GM12878 (cell line): ENCODE results near the gene CDR2L. TPM values are rescaled to one million over a fixed set of nuclear protein-coding genes. Genes with fewer than 3 reads are reported as not detected.

ENCODE experiments used
- ATAC-seq: fragments of 200-7000 bp; cut with Tn5 transposase; 3 replicates; pipeline ENCODE4 v1.9.1; 2020; ENCODE audit warnings: mild to moderate bottlenecking, moderate library complexity
- BruUV-seq: library from RNA; stranded (reverse); fragments of 400-500 nt; replicated peaks from 2 replicates; lab custom pipeline; 2021; lab: Mats Ljungman, UMichigan
- CTCF ChIA-PET: fragments of 300-600 bp; sonication (Branson Sonifier 250); formaldehyde crosslinking; extraction: SDS; loops from one replicate; lab custom pipeline; 2021; ENCODE audit warnings: inconsistent platforms; lab: Yijun Ruan, JAX
- POLR2A ChIA-PET: fragments of 350-600 bp; formaldehyde crosslinking; extraction: SDS; loops from one replicate; lab custom pipeline; 2021; ENCODE audit warnings: inconsistent platforms; lab: Charles Lee
- RAD21 ChIA-PET: fragments of 300-600 bp; sonication (Branson Sonifier 250); formaldehyde crosslinking; loops from one replicate; lab custom pipeline; 2023; ENCODE audit warnings: antibody characterized with exemption; ENCODE audit not compliant: unreplicated experiment; lab: Charles Lee
- SMC1A ChIA-PET: fragments of 300-600 bp; sonication (Branson Sonifier 250); formaldehyde crosslinking; loops from one replicate; lab custom pipeline; 2023; ENCODE audit not compliant: unreplicated experiment, uncharacterized antibody; lab: Charles Lee
- DNase-seq: peaks from one replicate; pipeline ENCODE4 v3.0.0-alpha.2; 2011; ENCODE audit warnings: low read depth, low spot score
- FAIRE-seq: peaks from 3 replicates; lab custom pipeline; 2011; peaks lifted over from hg19 to GRCh38; lab: Jason Lieb, UNC
- H2AFZ ChIP-seq: 2 replicates; pipeline ENCODE4 v1.6.0; 2011; ENCODE audit warnings: low read depth, low read length, control low read depth; ENCODE audit not compliant: control insufficient read depth
- H3K27ac ChIP-seq: 2 replicates; pipeline ENCODE4 v1.5.1; 2011; ENCODE audit warnings: control low read depth; ENCODE audit not compliant: control insufficient read depth, insufficient read depth
- H3K27me3 ChIP-seq, 2 experiments: replicated peaks in 1 of 2; 2 replicates each; pipeline versions ENCODE4 v1.6.0 to v1.6.1; 2011; ENCODE audit warnings: low read length in 1 of 2; ENCODE audit not compliant: control insufficient read depth in 2 of 2, insufficient read depth in 2 of 2
- H3K36me3 ChIP-seq, 2 experiments: 2 replicates each; pipeline ENCODE4 v1.5.1; 2011; ENCODE audit warnings: low read length in 1 of 2; ENCODE audit not compliant: control insufficient read depth in 2 of 2, insufficient read depth in 2 of 2
- H3K4me1 ChIP-seq: 2 replicates; pipeline ENCODE4 v1.6.1; 2011; ENCODE audit warnings: mild to moderate bottlenecking, low read length, moderate library complexity, mixed read lengths; ENCODE audit not compliant: control insufficient read depth, insufficient read depth
- H3K4me2 ChIP-seq: 2 replicates; pipeline ENCODE4 v1.6.0; 2011; ENCODE audit warnings: control low read depth; ENCODE audit not compliant: control insufficient read depth, insufficient read depth
- H3K4me3 ChIP-seq: fragments of 200-600 bp; sonication (generic); 2 replicates; pipeline ENCODE4 v1.5.1; 2016
- H3K79me2 ChIP-seq: 2 replicates; pipeline ENCODE4 v1.6.0; 2011; ENCODE audit warnings: low read length; ENCODE audit not compliant: control insufficient read depth, insufficient read depth
- H3K9ac ChIP-seq: 2 replicates; pipeline ENCODE4 v1.8.0; 2011; ENCODE audit warnings: low read length, control low read depth, mixed read lengths; ENCODE audit not compliant: control insufficient read depth, insufficient read depth
- H3K9me3 ChIP-seq: replicated peaks from 3 replicates; pipeline ENCODE4 v1.5.1; 2011; ENCODE audit warnings: mild to moderate bottlenecking, low read length; ENCODE audit not compliant: control insufficient read depth, insufficient read depth
- H4K20me1 ChIP-seq: 2 replicates; pipeline ENCODE4 v1.6.0; 2011; ENCODE audit not compliant: control insufficient read depth, insufficient read depth
- ATF2 ChIP-seq: IDR thresholded peaks from 2 replicates; pipeline ENCODE4 v1.6.1; 2012; ENCODE audit warnings: low read length, inconsistent platforms
- E2F8 ChIP-seq: fragments of 450-650 bp; IDR thresholded peaks from 2 replicates; pipeline ENCODE4 v1.6.1; 2018; ENCODE audit warnings: mild to moderate bottlenecking, low read depth, moderate library complexity; ENCODE audit not compliant: partially characterized antibody
- ESRRA ChIP-seq: IDR thresholded peaks from 2 replicates; pipeline ENCODE4 v1.6.1; 2012; ENCODE audit warnings: mild to moderate bottlenecking, low read length, improper control_type of control experiment
- HDAC2 ChIP-seq: fragments of 200-600 bp; sonication (generic); IDR thresholded peaks from 2 replicates; pipeline ENCODE4 v1.6.1; 2017
- HDAC6 ChIP-seq: fragments of 200-600 bp; sonication (generic); IDR thresholded peaks from one replicate; pipeline ENCODE4 v1.8.0; 2017; ENCODE audit warnings: antibody characterized with exemption; ENCODE audit not compliant: unreplicated experiment
- JUNB ChIP-seq: IDR thresholded peaks from 2 replicates; pipeline ENCODE4 v1.6.1; 2016; ENCODE audit warnings: antibody characterized with exemption, mild to moderate bottlenecking
- MAX ChIP-seq: IDR thresholded peaks from 2 replicates; pipeline ENCODE4 v1.6.1; 2012; ENCODE audit warnings: low read depth, low read length, improper control_type of control experiment
- MEF2B ChIP-seq: fragments of 450-650 bp; IDR thresholded peaks from 2 replicates; pipeline ENCODE4 v1.6.1; 2018; ENCODE audit warnings: mild to moderate bottlenecking, moderate library complexity; ENCODE audit not compliant: partially characterized antibody, poor library complexity, severe bottlenecking
- RBBP5 ChIP-seq: fragments of 200-600 bp; sonication (generic); conservative IDR thresholded peaks from 2 replicates; pipeline ENCODE4 v1.6.1; 2016
- SREBF2 ChIP-seq: IDR thresholded peaks from 2 replicates; pipeline ENCODE4 v1.6.1; 2012; ENCODE audit warnings: mild to moderate bottlenecking, low read length
- SRF ChIP-seq, 2 experiments: IDR thresholded peaks; 2 replicates each; pipeline ENCODE4 v1.6.1; 2011; ENCODE audit warnings: low read depth in 2 of 2, low read length in 2 of 2, mild to moderate bottlenecking in 1 of 2, moderate library complexity in 1 of 2
- STAT1 ChIP-seq: fragments of 450-650 bp; conservative IDR thresholded peaks from 2 replicates; pipeline ENCODE4 v1.6.1; 2014; ENCODE audit warnings: antibody characterized with exemption, mild to moderate bottlenecking
- ZNF207 ChIP-seq: fragments of 450-650 bp; IDR thresholded peaks from 2 replicates; pipeline ENCODE4 v1.6.1; 2014; ENCODE audit warnings: antibody characterized with exemption, mild to moderate bottlenecking, borderline replicate concordance
- WGBS: methylation state at CpG from one replicate; pipeline ENCODE4 v1.1.6; 2016; ENCODE audit warnings: low lambda C conversion rate; ENCODE audit not compliant: insufficient replicate concordance, insufficient coverage; ENCODE audit errors: missing lambda C conversion rate; 5-methylcytosine and 5-hydroxymethylcytosine counted together
- in situ Hi-C: fragments of 300-500 bp; cut with MboI; formaldehyde crosslinking; loops from 9 replicates; pipeline ENCODE4 v1.14.3; 2018; ENCODE audit warnings: mixed read lengths
- intact Hi-C: fragments of 100-400 bp; cut with micrococcal nuclease; formaldehyde crosslinking; loops from one replicate; pipeline ENCODE4 v1.14.2; 2022; ENCODE audit not compliant: unreplicated experiment
- polyA plus RNA-seq, 11 experiments: library from polyadenylated mRNA; depleted of rRNA in 4 of 11; unstranded in 6 of 11; stranded (reverse) in 5 of 11; fragments of >200 nt; fragmentation: Nextera tagmentation in 4 of 11; fragmentation: Illumina TruSeq in 1 of 11; extraction: Ambion mirVana in 4 of 11; extraction: Trizol in 1 of 11; gene quantifications; 1 replicate in 1 of 11; 2 replicates in 10 of 11; pipeline versions ENCODE4 v1.2.1 to v1.2.3, GENCODE V29; 2011 to 2016; ENCODE audit warnings: inconsistent platforms in 2 of 11, missing spikeins in 2 of 11, low read depth in 1 of 11
- total RNA-seq, 4 experiments: library from RNA; depleted of rRNA in 3 of 4; stranded (reverse); fragments of >200 nt in 3 of 4; fragmentation: Illumina TruSeq in 1 of 4; extraction: Trizol in 1 of 4; gene quantifications; 2 replicates each; pipeline versions ENCODE4 v1.2.1 to v1.2.3, GENCODE V29; 2013 to 2021

The CDR2L gene
- total and polyA plus RNA-seq, 10 of the 15 experiments (the other 5 are each of a cell fraction or from before 2014, with no cell fraction given), result 0.03 to 0.18 (median 0.04) TPM; not detected in 6

- DNase-seq, result no peak
- H3K4me3 ChIP-seq, result no peak overlapping the region
- ATAC-seq, result no peak
- CTCF ChIA-PET, result interaction anchor here (0.6 to 3.9 kb wide), 19 partner anchors 12 to 809 kb away, joined by 3 to 64 read pairs (median 4); partner anchors contain the start of genes MIF4GD and SLC16A5
- WGBS, result 82% methylated on average over 13 of the region's 13 CpGs
- no peaks in the 10 kb centered on the region; a peak in 1 of 4 replicates for H3K27me3 ChIP-seq
- H3K79me2 ChIP-seq, result peaks cover 14% of the 10 kb centered on the region
- H2AFZ ChIP-seq, result peak overlapping the region; percentile 92
- H3K9me3 ChIP-seq, result no peaks in the 10 kb centered on the region
- no TSS peak for BruUV-seq
- RAD21 ChIA-PET, result interaction anchor here (0.5 to 5.4 kb wide), 7 partner anchors 21 to 278 kb away, joined by 3 to 35 read pairs (median 4); partner anchors contain the start of gene SLC25A19
- TF ChIP-seq SRF (IDR thresholded peaks at IDR 0.05; ENCODE audit: low read depth in 2 of 2, low read length in 2 of 2) (no peak), JUNB (no peak), SREBF2 (no peak), ATF2 (no peak), MAX (no peak), HDAC2 (no peak), STAT1 (no peak), ZNF207 (no peak), RBBP5 (no peak), HDAC6 (no peak), MEF2B (no peak), E2F8 (no peak), ESRRA (no peak)
- H3K4me2 ChIP-seq, result peak overlapping the region; percentile 84; the same call in 1 of the 2 replicates
- SMC1A ChIA-PET, result interaction anchor here (0.5 to 4.8 kb wide), 15 partner anchors 8 to 401 kb away, joined by 3 to 23 read pairs (median 4); no protein-coding TSS in a partner anchor
- intact Hi-C loops, result no loop called here
- H3K4me1 ChIP-seq, result peaks cover 8% of the 10 kb centered on the region
- H4K20me1 ChIP-seq, result no peaks in the 10 kb centered on the region
- in situ Hi-C loops, result no loop called here
- H3K36me3 ChIP-seq, result no peaks in the 10 kb centered on the region
- no peak overlapping the region for H3K9ac ChIP-seq
- no peak for FAIRE-seq
- POLR2A ChIA-PET, result interaction anchor here (0.5 to 3.5 kb wide), 11 partner anchors 14 to 1842 kb away, joined by 3 to 11 read pairs (median 4); partner anchors contain the start of genes ARMC7 and FDXR
- no peak overlapping the region for H3K27ac ChIP-seq
These were observed 24.1 kb downstream of the CDR2L start for GRCh38 chr17:75011401-75012095.
